Mucosa of descending colon (tissue), 3 donors: ENCODE results near the gene KIF4A. TPM values are rescaled to one million over a fixed set of nuclear protein-coding genes. Genes with fewer than 3 reads are reported as not detected.
"Not testable (repeated sequence)": the region's sequence is repeated elsewhere in the genome, so short reads cannot be mapped to it uniquely, and the experiment has no call there.

Source experiments
- ATAC-seq: fragments of 200-7000 bp; cut with Tn5 transposase; one replicate; pipeline ENCODE4 v1.9.1; 2020; ENCODE audit warnings: mild to moderate bottlenecking, moderate library complexity
- DNase-seq, 3 donors: peaks; one replicate each; pipeline ENCODE4 v3.0.0-alpha.2; 2020
- H3K36me3 ChIP-seq: fragments of 200-600 bp; one replicate; pipeline ENCODE4 v1.8.0; 2021; ENCODE audit warnings: low read depth, mild to moderate bottlenecking
- H3K4me1 ChIP-seq: fragments of 200-600 bp; one replicate; pipeline ENCODE4 v1.8.0; 2021; ENCODE audit warnings: low read depth, mild to moderate bottlenecking
- H3K4me3 ChIP-seq: fragments of 200-600 bp; one replicate; pipeline ENCODE4 v1.8.0; 2021; ENCODE audit warnings: mild to moderate bottlenecking
- H3K9me3 ChIP-seq: fragments of 200-600 bp; one replicate; pipeline ENCODE4 v1.8.0; 2021; ENCODE audit warnings: mild to moderate bottlenecking
- CTCF ChIP-seq: fragments of 200-600 bp; IDR thresholded peaks from one replicate; pipeline ENCODE4 v1.8.0; 2022; ENCODE audit warnings: antibody characterized with exemption, mild to moderate bottlenecking
- intact Hi-C, 2 donors: fragments of 100-400 bp; cut with DNase I in 1 of 2; cut with micrococcal nuclease in 1 of 2; formaldehyde crosslinking; loops; one replicate each; pipeline versions ENCODE4 v1.11.0 to v1.11.1; 2022; cut with DNase I, micrococcal nuclease
- total RNA-seq, 3 donors: library from RNA; stranded (reverse); fragmentation: NEBNext Ultra II Directional in 2 of 3; extraction: Animal tissue kit (Norgen Biotek cat#: 25700) in 2 of 3; gene quantifications; one replicate each; pipeline versions ENCODE4 v1.2.1 to v1.2.4, GENCODE V29; 2021 to 2023
- donor health status: DM: no; HTN: no; CAD: no; lungs with moderate emphysema.
- donor health status: DM: no; HTN: no; CAD: no.
- donor health status: DM: no; HTN: yes; CAD: no.

KIF4A gene
- total RNA-seq, 3 donors from 2014 or later, result 1.5 to 10.7 (median 3.1) TPM

- no peak for DNase-seq
- H3K4me3 ChIP-seq, result no peak overlapping the region
- intact Hi-C loops, result no loop called here
- no peaks in the 10 kb centered on the region for H3K9me3 ChIP-seq
- no peak for TF ChIP-seq CTCF
- no peaks in the 10 kb centered on the region for H3K4me1 ChIP-seq
- no peak for ATAC-seq
- H3K36me3 ChIP-seq, result no peaks in the 10 kb centered on the region
These were observed 62.6 kb downstream of the KIF4A start for GRCh38 chrX:70352496-70352895.

- ATAC-seq (no peak), DNase-seq (no peak)
- intact Hi-C loops, result no loop called here
- no peaks in the 10 kb centered on the region for H3K4me1 ChIP-seq
- TF ChIP-seq CTCF, result no peak
- H3K9me3 ChIP-seq, result no peaks in the 10 kb centered on the region
- no peaks in the 10 kb centered on the region for H3K36me3 ChIP-seq
- H3K4me3 ChIP-seq, result no peak overlapping the region
These were observed 63.6 kb downstream of the KIF4A start for GRCh38 chrX:70353514-70353913.

GRCh38 chrX:70354716-70355115 lies 64.8 kb downstream of the KIF4A start:
- Histone ChIP-seq H3K36me3 (no peaks in the 10 kb centered on the region), H3K4me3 (no peak overlapping the region), H3K9me3 (no peaks in the 10 kb centered on the region), H3K4me1 (no peaks in the 10 kb centered on the region)
- ATAC-seq (no peak), DNase-seq (no peak)
- intact Hi-C loops, result no loop called here
- no peak for TF ChIP-seq CTCF

- H3K36me3 ChIP-seq, result no peaks in the 10 kb centered on the region
- H3K4me1 ChIP-seq, result no peaks in the 10 kb centered on the region
- no peak for TF ChIP-seq CTCF
- DNase-seq (no peak), ATAC-seq (no peak)
- H3K4me3 ChIP-seq, result no peak overlapping the region
- H3K9me3 ChIP-seq, result no peaks in the 10 kb centered on the region
- intact Hi-C loops, result no loop called here
These were observed 69.6 kb downstream of the KIF4A start for GRCh38 chrX:70359458-70359857.

- no peak for TF ChIP-seq CTCF
- intact Hi-C loops, result no loop called here
- Histone ChIP-seq H3K36me3 (no peaks in the 10 kb centered on the region), H3K9me3 (no peaks in the 10 kb centered on the region), H3K4me1 (no peaks in the 10 kb centered on the region), H3K4me3 (no peak overlapping the region)
- ATAC-seq (no peak), DNase-seq (no peak)
These were observed 70.5 kb downstream of the KIF4A start for GRCh38 chrX:70360366-70360765.

- H3K4me1 ChIP-seq, H3K9me3 ChIP-seq, DNase-seq, H3K4me3 ChIP-seq, ATAC-seq, intact Hi-C loops, H3K36me3 ChIP-seq: not testable (repeated sequence)
These were observed 78.8 kb downstream of the KIF4A start for GRCh38 chrX:70368731-70369130.
